HFF-Myc (cell line): Measurements from ENCODE around the gene HEG1.

Experiments used
- DNase-seq: peaks from one replicate; pipeline ENCODE4 v3.0.0-alpha.2; 2011; ENCODE audit warnings: low read depth; ENCODE audit errors: extremely low read depth
- H3K4me3 ChIP-seq: replicated peaks from 2 replicates; pipeline ENCODE4 v1.5.1; 2011; ENCODE audit warnings: low read depth, mild to moderate bottlenecking, control low read depth, low read length
- CTCF ChIP-seq: IDR thresholded peaks from 2 replicates; pipeline ENCODE4 v1.5.1; 2012; ENCODE audit warnings: mild to moderate bottlenecking, low read depth, low read length, control low read depth; ENCODE audit errors: missing control alignments

The HEG1 gene

DNA sequence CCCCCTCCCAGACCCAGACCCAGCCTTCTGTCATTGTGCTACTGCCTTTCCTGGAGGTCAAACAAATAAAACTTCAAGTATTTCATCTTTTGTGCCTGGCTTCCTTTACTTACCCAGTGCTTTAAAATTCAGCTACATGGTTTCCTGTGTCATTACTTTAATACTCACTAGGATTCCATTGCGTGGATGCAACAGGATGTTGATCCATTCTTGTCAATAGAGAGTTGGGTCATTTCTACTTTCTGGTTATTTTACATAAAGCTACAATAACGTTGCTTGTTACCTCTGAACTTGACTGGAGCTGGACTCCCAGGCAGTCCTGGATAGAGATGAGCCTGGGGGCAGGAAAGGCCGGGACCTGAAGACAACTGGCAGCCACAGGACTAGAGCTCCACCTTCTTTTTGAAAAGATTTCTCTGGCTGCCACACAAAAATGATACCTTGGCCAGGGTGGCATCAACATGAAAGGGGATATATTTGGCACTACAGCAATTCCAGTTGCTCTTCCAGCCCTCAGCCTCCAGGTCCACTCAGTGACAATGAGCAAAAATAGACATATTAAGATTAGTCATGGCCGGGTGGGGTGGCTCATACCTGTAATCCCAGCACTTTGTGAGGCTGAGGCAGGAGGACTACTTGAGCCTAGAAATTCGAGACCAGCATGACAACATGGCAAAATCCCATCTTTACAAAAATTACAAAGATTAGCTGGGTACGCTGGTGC, 23.3 kb upstream of the HEG1 start:
- no peak for DNase-seq
- no peak overlapping the region for H3K4me3 ChIP-seq
- TF ChIP-seq CTCF = no peak

DNA sequence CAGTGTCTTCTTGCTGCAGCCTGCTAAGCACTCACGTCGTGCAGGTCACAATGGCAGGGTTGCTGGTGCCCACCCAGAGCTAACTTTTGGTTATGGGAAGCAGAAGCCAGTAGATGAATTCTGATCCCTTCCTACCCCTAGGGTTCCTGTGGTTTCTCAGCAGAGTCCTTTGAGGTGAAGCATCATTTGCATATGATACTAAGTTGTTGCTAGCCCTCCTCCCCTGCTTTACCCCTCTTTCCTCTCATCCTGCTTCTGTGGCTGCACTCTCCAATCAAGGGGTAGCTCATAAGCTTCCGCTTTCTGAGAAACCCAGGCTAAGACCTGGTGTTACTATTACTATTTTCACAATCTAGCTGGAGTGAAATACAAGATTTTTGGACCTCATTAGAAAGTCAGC, 22.1 kb upstream of the HEG1 start:
- no peak overlapping the region for H3K4me3 ChIP-seq
- DNase-seq = no peak
- TF ChIP-seq CTCF = no peak

DNA sequence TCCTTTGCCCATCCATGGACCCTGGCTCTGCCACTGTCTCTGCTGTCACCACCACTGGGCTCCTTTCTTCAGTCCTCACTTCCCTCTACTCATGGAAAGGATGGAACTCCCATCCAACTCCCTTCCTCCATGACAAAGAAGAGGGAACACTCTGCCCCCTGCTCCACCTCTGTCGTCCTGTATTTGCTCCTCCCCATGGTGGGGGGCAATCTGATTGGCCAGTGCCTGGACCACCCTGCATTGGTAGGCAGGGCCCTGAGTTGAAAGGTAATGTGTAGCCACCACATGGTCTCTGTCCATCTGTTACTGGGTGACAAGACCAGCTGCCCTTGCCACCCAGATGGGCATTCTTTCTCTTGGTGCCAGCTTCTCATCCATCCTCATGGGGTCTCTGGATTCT, 20.7 kb upstream of the HEG1 start:
- no peak overlapping the region for H3K4me3 ChIP-seq
- DNase-seq = no peak
- no peak for TF ChIP-seq CTCF

DNA sequence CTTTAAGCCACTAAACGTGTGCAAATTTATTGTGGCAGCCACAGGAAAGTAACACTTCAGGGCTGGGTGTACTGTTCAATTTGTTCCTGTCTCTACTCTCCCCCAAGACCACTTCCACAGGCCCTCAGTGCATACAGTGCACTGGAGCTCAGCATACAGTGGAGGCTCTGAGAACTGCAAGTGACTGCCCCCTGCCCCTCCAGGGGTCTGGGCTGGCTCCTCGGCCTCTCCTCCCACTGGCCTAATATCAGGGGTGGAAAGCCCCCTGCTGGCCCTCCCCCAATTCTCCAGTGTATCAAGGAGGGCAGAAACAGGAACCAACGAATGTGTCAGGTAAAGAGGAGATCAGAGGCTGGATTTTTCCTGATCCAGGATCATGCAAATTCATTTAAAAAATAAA, 19.9 kb upstream of the HEG1 start:
- TF ChIP-seq CTCF = no peak
- H3K4me3 ChIP-seq = no peak overlapping the region
- DNase-seq = no peak

- no peak overlapping the region for H3K4me3 ChIP-seq
- TF ChIP-seq CTCF = no peak
- DNase-seq = no peak
These were observed 17.7 kb upstream of the HEG1 start for GRCh38 chr3:125073390-125073905.

DNA sequence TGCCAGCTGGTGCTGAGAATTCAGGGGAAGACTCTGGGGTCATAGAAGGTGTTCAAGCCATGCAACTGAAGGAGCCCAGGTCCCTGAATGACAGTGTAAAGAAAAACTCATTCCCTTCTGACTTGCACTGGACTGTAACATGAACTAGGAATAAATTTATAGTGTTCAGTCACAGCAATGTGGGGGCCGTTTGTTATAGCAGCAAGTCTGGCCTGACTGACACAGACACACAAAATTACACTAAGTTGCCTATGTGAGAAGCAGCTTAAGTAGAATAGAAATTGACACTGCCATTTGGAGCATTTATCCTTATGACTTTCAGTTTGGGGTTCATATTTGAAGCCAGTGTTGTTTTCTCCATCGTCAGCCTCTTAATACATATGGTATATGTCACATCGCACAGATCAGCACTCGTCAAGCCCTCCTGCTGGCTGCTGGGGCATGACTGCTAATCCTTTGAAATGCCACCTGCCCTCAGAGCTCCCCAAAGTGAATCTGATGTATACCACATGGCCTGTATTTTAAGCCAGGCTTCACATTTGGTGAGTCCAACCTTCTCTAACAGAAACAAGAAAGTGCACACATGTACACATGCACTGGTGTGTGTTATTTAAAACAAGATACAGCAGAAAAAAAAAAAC, 17.1 kb upstream of the HEG1 start:
- no peak overlapping the region for H3K4me3 ChIP-seq
- no peak for TF ChIP-seq CTCF
- no peak for DNase-seq
